Suprapubic skin (tissue), 4 donors: ENCODE measurements around the gene EMC8.
A peak's percentile ranks its signal among the peaks of the same experiment; 100 is the strongest.

Source experiments
- CTCF ChIP-seq, 2 donors: fragments of 200-600 bp in 1 of 2; fragments of 450-650 bp in 1 of 2; sonication (generic) in 1 of 2; IDR thresholded peaks; one replicate each; pipeline ENCODE4 v1.5.1; 2016 to 2019; ENCODE audit warnings: antibody characterized with exemption in 2 of 2, mild to moderate bottlenecking in 1 of 2, moderate library complexity in 1 of 2
- POLR2A ChIP-seq, 2 donors: fragments of 450-650 bp; IDR thresholded peaks; one replicate each; pipeline ENCODE4 v1.6.1; 2017; ENCODE audit warnings: antibody characterized with exemption in 2 of 2, mild to moderate bottlenecking in 2 of 2, moderate library complexity in 2 of 2
- POLR2AphosphoS5 ChIP-seq, 3 donors: sonication (generic); formaldehyde crosslinking; IDR thresholded peaks; one replicate each; pipeline ENCODE4 v1.6.1; 2017; ENCODE audit warnings: antibody characterized with exemption in 3 of 3

DNA sequence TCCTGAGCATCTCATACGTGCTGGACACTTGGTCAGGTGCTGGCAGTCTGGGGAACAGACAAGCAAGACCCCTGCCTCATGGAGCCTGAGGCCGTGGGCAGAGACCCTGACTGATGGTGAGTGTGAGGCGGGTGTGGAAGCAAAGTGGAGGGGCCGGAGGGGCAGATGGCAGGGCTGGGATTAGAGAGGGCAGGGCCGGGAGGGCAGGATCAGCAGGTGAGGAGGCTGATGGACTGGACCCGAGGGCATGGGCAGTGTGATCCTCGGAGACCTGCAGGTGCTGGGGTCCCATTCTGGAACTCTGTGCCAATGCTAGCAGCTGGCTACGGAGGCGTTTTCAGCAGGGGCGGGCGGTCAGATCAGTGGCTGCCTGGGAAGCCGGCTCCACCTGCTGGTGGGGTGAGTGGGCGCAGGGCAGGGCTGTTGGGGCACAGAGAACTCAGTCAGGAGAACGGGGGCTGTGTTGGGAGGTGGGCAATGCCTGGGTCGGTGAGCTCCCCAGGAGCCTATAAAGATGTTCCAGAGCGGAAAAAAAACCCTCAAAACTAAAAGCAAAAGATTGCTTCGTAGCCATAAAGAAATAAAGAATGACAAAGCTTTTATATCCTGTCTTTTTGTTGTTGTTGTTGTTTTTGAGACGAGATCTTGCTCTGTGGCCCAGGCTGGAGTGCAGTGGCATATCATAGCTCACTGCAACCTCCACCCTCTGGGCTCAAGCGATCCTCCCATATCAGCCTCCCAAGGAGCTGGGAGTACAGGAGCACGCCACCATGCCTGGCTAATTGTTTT lies 39.5 kb downstream of the EMC8 start:
- TF ChIP-seq CTCF (IDR thresholded peaks at IDR 0.05) (peak; percentile 5 to 26), POLR2A (IDR thresholded peaks at IDR 0.05) (no peak), POLR2AphosphoS5 (IDR thresholded peaks at IDR 0.05) (no peak)
